Measurements from ENCODE around the gene SIK1. TPM values are rescaled to one million over a fixed set of nuclear protein-coding genes. Genes with fewer than 3 reads are reported as not detected.
A peak's percentile ranks its signal among the peaks of the same experiment; 100 is the strongest.
"Not testable (repeated sequence)": the region's sequence is repeated elsewhere in the genome, so short reads cannot be mapped to it uniquely, and the experiment has no call there.

SIK1 gene
- total RNA-seq (100 to 1,000 TPM in 1 of 6 donors, 10 to 100 TPM in 2, 1 to 10 TPM in 3; 3.3 to 187 (median 9.2) TPM), polyA plus RNA-seq (10 to 100 TPM in 1 of 2 donors, 1 to 10 TPM in 1; 9.7 to 48.6 TPM)

- H3K4me1 ChIP-seq; H3K9me3 ChIP-seq; H3K27me3 ChIP-seq; H3K4me3 ChIP-seq; H3K36me3 ChIP-seq; H3K27ac ChIP-seq; intact Hi-C loops (cut with DNase I); FAIRE-seq: not testable (repeated sequence)
- DNase-seq, result peak in 1 of 6 donors; percentile 22
- 1% methylated on average over 17 of the region's 120 CpGs; no CpG with 5 or more reads in 1 of the 2 donors for WGBS, 2 donors
- ATAC-seq, result peak in 3 of 4 donors; percentile 2 to 7 (median 4)
These were observed at the start of gene SIK1 for GRCh38 chr21:43426404-43427241. Gene SIK1 (minus strand): TSS chr21:43427131. CDS start chr21:43426178, 953 bp downstream.

- H3K9me3 ChIP-seq; ATAC-seq; DNase-seq; FAIRE-seq; H3K27me3 ChIP-seq; H3K4me1 ChIP-seq; H3K27ac ChIP-seq; H3K4me3 ChIP-seq; intact Hi-C loops (cut with DNase I); H3K36me3 ChIP-seq: not testable (repeated sequence)
- no CpG with 5 or more reads among the region's 16 CpGs for WGBS, 2 donors
These were observed 44.8 kb upstream of the SIK1 start for GRCh38 chr21:43471597-43472242.

- intact Hi-C loops (cut with DNase I); FAIRE-seq: not testable (repeated sequence)
These were observed 43.0 kb upstream of the SIK1 start for GRCh38 chr21:43469719-43470458.

GRCh38 chr21:43467785-43468184 lies 40.9 kb upstream of the SIK1 start:
- DNase-seq (peak in 1 of 6 donors; percentile 1), ATAC-seq (no peak), FAIRE-seq (no peak)
- no peak for TF ChIP-seq CTCF (IDR thresholded peaks at IDR 0.05)
- 78 to 85% methylated on average over 1 of the region's 1 CpG for WGBS, 2 donors
- Histone ChIP-seq H3K27me3 (no peaks in the 10 kb centered on the region), H3K4me3 (no peak overlapping the region), H3K36me3 (no peaks in the 10 kb centered on the region), H3K27ac (no peak overlapping the region), H3K4me1 (no peaks in the 10 kb centered on the region), H3K9me3 (no peaks in the 10 kb centered on the region)
- intact Hi-C loops (cut with DNase I), result no loop called here

More at GRCh38 chr21:43469719-43470458, 43.0 kb upstream of the SIK1 start:
- H3K27me3 ChIP-seq, H3K36me3 ChIP-seq, ATAC-seq, H3K27ac ChIP-seq, H3K4me1 ChIP-seq, H3K4me3 ChIP-seq, H3K9me3 ChIP-seq, DNase-seq: not testable (repeated sequence)
- WGBS, 2 donors, result no CpG with 5 or more reads among the region's 31 CpGs

GRCh38 chr21:43465159-43465558 lies 38.2 kb upstream of the SIK1 start:
- H3K27me3 ChIP-seq; H3K36me3 ChIP-seq; H3K27ac ChIP-seq; H3K4me1 ChIP-seq; H3K9me3 ChIP-seq; FAIRE-seq; intact Hi-C loops (cut with DNase I); H3K4me3 ChIP-seq; DNase-seq: not testable (repeated sequence)
- ATAC-seq, result peak in 1 of 4 donors; percentile 15
- no CpG with 5 or more reads among the region's 5 CpGs for WGBS, 2 donors

GRCh38 chr21:43463498-43464261 lies 36.7 kb upstream of the SIK1 start:
- intact Hi-C loops (cut with DNase I); H3K27ac ChIP-seq; H3K4me1 ChIP-seq; H3K9me3 ChIP-seq; H3K27me3 ChIP-seq; H3K36me3 ChIP-seq; H3K4me3 ChIP-seq; FAIRE-seq: not testable (repeated sequence)
- peak; percentile 81 to 90 (median 88) for ATAC-seq
- DNase-seq, result peak in 4 of 6 donors; percentile 7 to 33 (median 24)
- 18 to 22% methylated on average over 2 to 3 of the region's 20 CpGs for WGBS, 2 donors

- FAIRE-seq; DNase-seq; intact Hi-C loops (cut with DNase I); ATAC-seq; H3K27me3 ChIP-seq; H3K4me3 ChIP-seq; H3K27ac ChIP-seq; H3K4me1 ChIP-seq; H3K9me3 ChIP-seq; H3K36me3 ChIP-seq: not testable (repeated sequence)
- WGBS, 2 donors, result no CpG with 5 or more reads among the region's 17 CpGs
These were observed 36.0 kb upstream of the SIK1 start for GRCh38 chr21:43462932-43463331.

- FAIRE-seq; H3K27me3 ChIP-seq; intact Hi-C loops (cut with DNase I); H3K4me3 ChIP-seq; H3K4me1 ChIP-seq; H3K27ac ChIP-seq; ATAC-seq; H3K9me3 ChIP-seq; H3K36me3 ChIP-seq; DNase-seq: not testable (repeated sequence)
- no CpG with 5 or more reads among the region's 13 CpGs for WGBS, 2 donors
These were observed 33.5 kb upstream of the SIK1 start for GRCh38 chr21:43460475-43460874.

GRCh38 chr21:43458995-43459394 lies 32.1 kb upstream of the SIK1 start:
- ATAC-seq; H3K27me3 ChIP-seq; FAIRE-seq; intact Hi-C loops (cut with DNase I); H3K4me1 ChIP-seq; H3K4me3 ChIP-seq; H3K36me3 ChIP-seq; H3K9me3 ChIP-seq; H3K27ac ChIP-seq: not testable (repeated sequence)
- DNase-seq, result peak in 1 of 6 donors; percentile 3
- WGBS, 2 donors, result 83% methylated on average over 7 of the region's 12 CpGs; no CpG with 5 or more reads in 1 of the 2 donors
